Activated CD4-positive, alpha-beta memory T cell treated with anti-CD3 and anti-CD28 coated beads for 36 hours (primary cell): ENCODE results near the gene APOA1. TPM values are rescaled to one million over a fixed set of nuclear protein-coding genes. Genes with fewer than 3 reads are reported as not detected.

Experiments
- CTCF ChIA-PET: fragments of 350-600 bp; sonication (Branson Sonifier 250); formaldehyde crosslinking; loops from one replicate; lab custom pipeline; 2021; ENCODE audit warnings: antibody characterized with exemption, inconsistent platforms; lab: Charles Lee
- POLR2A ChIA-PET: fragments of 350-600 bp; sonication (Branson Sonifier 250); formaldehyde crosslinking; loops from one replicate; lab custom pipeline; 2021; ENCODE audit warnings: antibody characterized with exemption; lab: Charles Lee
- DNase-seq: peaks from one replicate; pipeline ENCODE4 v3.0.0-alpha.2; 2020
- H3K27ac Mint-ChIP-seq: one replicate; pipeline ENCODE4 v1.8.0; 2021; ENCODE audit warnings: mixed read lengths
- H3K27me3 Mint-ChIP-seq: one replicate; pipeline ENCODE4 v1.8.0; 2021; ENCODE audit warnings: mixed read lengths
- H3K36me3 Mint-ChIP-seq: one replicate; pipeline ENCODE4 v1.8.0; 2021; ENCODE audit warnings: mixed read lengths
- H3K4me1 Mint-ChIP-seq: one replicate; pipeline ENCODE4 v1.8.0; 2021; ENCODE audit warnings: low read depth, mixed read lengths
- H3K4me3 Mint-ChIP-seq: one replicate; pipeline ENCODE4 v1.8.0; 2021; ENCODE audit warnings: mild to moderate bottlenecking, mixed read lengths
- H3K9me3 Mint-ChIP-seq: one replicate; pipeline ENCODE4 v1.8.0; 2021; ENCODE audit warnings: mixed read lengths
- intact Hi-C: fragments of 100-400 bp; cut with micrococcal nuclease; formaldehyde crosslinking; loops from one replicate; pipeline ENCODE4 v1.15.1; 2023
- total RNA-seq, 2 experiments: library from RNA; stranded (reverse); gene quantifications; one replicate each; pipeline ENCODE4 v1.2.3, GENCODE V29; 2021

The APOA1 gene
- total RNA-seq, 2 experiments from 2014 or later, result 0.24 TPM; not detected in 1

- peaks cover 2% of the 10 kb centered on the region for H3K36me3 Mint-ChIP-seq
- H3K27me3 Mint-ChIP-seq, result peaks cover 2% of the 10 kb centered on the region
- ChIA-PET CTCF (interaction anchor here (0.9 to 10.3 kb wide), 12 partner anchors 9 to 438 kb away, joined by 3 to 187 read pairs (median 15); partner anchors contain the start of genes APOA1, APOA4, BUD13 and PAFAH1B2), POLR2A (interaction anchor here (1.1 to 2.9 kb wide), 2 partner anchors 44 to 306 kb away, joined by 3 to 9 read pairs; partner anchors contain the start of gene SIK3)
- intact Hi-C loops, result no loop called here
- H3K27ac Mint-ChIP-seq, result no peak overlapping the region
- H3K4me3 Mint-ChIP-seq, result no peak overlapping the region
- no peak for DNase-seq
- no peaks in the 10 kb centered on the region for H3K9me3 Mint-ChIP-seq
- H3K4me1 Mint-ChIP-seq, result peaks cover 12% of the 10 kb centered on the region
Observed at GRCh38 chr11:116792144-116792868, 45.1 kb downstream of the APOA1 start.

- H3K36me3 Mint-ChIP-seq, result peaks cover 7% of the 10 kb centered on the region
- H3K9me3 Mint-ChIP-seq, result no peaks in the 10 kb centered on the region
- H3K4me3 Mint-ChIP-seq, result no peak within 1 kb of the TSS
- DNase-seq, result no peak
- ChIA-PET POLR2A (interaction anchor here (1.1 to 2.9 kb wide), 2 partner anchors 44 to 307 kb away, joined by 3 to 9 read pairs; partner anchors contain the start of gene SIK3), CTCF (interaction anchor here (0.6 to 10.3 kb wide), 45 partner anchors 8 to 439 kb away, joined by 3 to 187 read pairs (median 6); partner anchors contain the start of genes APOA1, APOA4, BUD13 and PAFAH1B2)
- peaks cover 2% of the 10 kb centered on the region for H3K27me3 Mint-ChIP-seq
- H3K4me1 Mint-ChIP-seq, result peaks cover 18% of the 10 kb centered on the region
- H3K27ac Mint-ChIP-seq, result no peak within 1 kb of the TSS
- intact Hi-C loops, result loop anchor here (1.0 kb wide), 2 partner anchors 45 to 315 kb away; no protein-coding TSS in a partner anchor
Observed at GRCh38 chr11:116791813-116792143, 45.6 kb downstream of the APOA1 start, which contains the start of gene APOA5. Gene APOA5 (minus strand): TSS chr11:116791879. CDS start chr11:116791860, 19 bp downstream.

GRCh38 chr11:116791002-116791812 is 46.2 kb downstream of the APOA1 start:
- Mint-ChIP-seq H3K9me3 (no peaks in the 10 kb centered on the region), H3K4me1 (peaks cover 23% of the 10 kb centered on the region), H3K27me3 (no peaks in the 10 kb centered on the region), H3K36me3 (peaks cover 13% of the 10 kb centered on the region), H3K4me3 (no peak overlapping the region), H3K27ac (no peak overlapping the region)
- peak; percentile 85 for DNase-seq
- intact Hi-C loops, result loop anchor here (1.0 kb wide), 2 partner anchors 45 to 315 kb away; no protein-coding TSS in a partner anchor
- ChIA-PET CTCF (interaction anchor here (0.6 to 10.3 kb wide), 48 partner anchors 8 to 440 kb away, joined by 3 to 187 read pairs (median 6); partner anchors contain the start of genes APOA1, APOA4, BUD13 and PAFAH1B2), POLR2A (interaction anchor here (1.4 to 2.9 kb wide), 3 partner anchors 45 to 352 kb away, joined by 3 to 9 read pairs (median 4); partner anchors contain the start of gene PAFAH1B2)

GRCh38 chr11:116790167-116791001 is 47.0 kb downstream of the APOA1 start:
- Mint-ChIP-seq H3K27ac (no peak overlapping the region), H3K4me1 (peaks cover 31% of the 10 kb centered on the region), H3K36me3 (peaks cover 19% of the 10 kb centered on the region), H3K27me3 (no peaks in the 10 kb centered on the region), H3K9me3 (no peaks in the 10 kb centered on the region), H3K4me3 (no peak overlapping the region)
- ChIA-PET CTCF (interaction anchor here (0.7 to 10.3 kb wide), 46 partner anchors 8 to 440 kb away, joined by 3 to 187 read pairs (median 6); partner anchors contain the start of genes APOA1, BUD13, PAFAH1B2 and PCSK7), POLR2A (interaction anchor here (1.4 to 2.9 kb wide), 3 partner anchors 46 to 353 kb away, joined by 3 to 9 read pairs (median 4); partner anchors contain the start of gene PAFAH1B2)
- DNase-seq, result no peak
- intact Hi-C loops, result loop anchor here (1.0 kb wide), 2 partner anchors 46 to 316 kb away; no protein-coding TSS in a partner anchor

- Mint-ChIP-seq H3K36me3 (peaks cover 33% of the 10 kb centered on the region), H3K27me3 (no peaks in the 10 kb centered on the region), H3K4me3 (no peak overlapping the region), H3K9me3 (no peaks in the 10 kb centered on the region), H3K27ac (no peak overlapping the region), H3K4me1 (peaks cover 46% of the 10 kb centered on the region)
- intact Hi-C loops, result loop anchor here (1.0 to 5.0 kb wide), 3 partner anchors 16 to 443 kb away; partner anchors contain the start of genes PCSK7, RNF214 and SIK3
- POLR2A ChIA-PET, result interaction anchor here (1.8 kb wide), 1 partner anchor 12 kb away, joined by 7 read pairs; no protein-coding TSS in a partner anchor
- CTCF ChIA-PET, result interaction anchor here (0.8 to 10.3 kb wide), 5 partner anchors 47 to 437 kb away, joined by 4 to 187 read pairs (median 16); partner anchors contain the start of genes APOA1 and SIK3
- DNase-seq, result no peak
Observed at GRCh38 chr11:116788975-116789374, 48.4 kb downstream of the APOA1 start.

GRCh38 chr11:116788534-116788933 is 48.9 kb downstream of the APOA1 start:
- DNase-seq, result no peak
- Mint-ChIP-seq H3K36me3 (peaks cover 34% of the 10 kb centered on the region), H3K4me1 (peaks cover 48% of the 10 kb centered on the region), H3K4me3 (peak overlapping the region; percentile 95), H3K27me3 (no peaks in the 10 kb centered on the region), H3K27ac (peak overlapping the region; percentile 91), H3K9me3 (no peaks in the 10 kb centered on the region)
- CTCF ChIA-PET, result interaction anchor here (0.6 to 10.3 kb wide), 6 partner anchors 11 to 438 kb away, joined by 3 to 187 read pairs (median 8); partner anchors contain the start of genes APOA1 and SIK3
- POLR2A ChIA-PET, result interaction anchor here (1.0 to 1.8 kb wide), 3 partner anchors 12 to 19 kb away, joined by 3 to 7 read pairs (median 6); partner anchors contain the start of gene BUD13
- intact Hi-C loops, result loop anchor here (1.0 to 5.0 kb wide), 3 partner anchors 15 to 444 kb away; partner anchors contain the start of genes PCSK7, RNF214 and SIK3

GRCh38 chr11:116787786-116788486 is 49.5 kb downstream of the APOA1 start, which contains the start of gene ZPR1:
Gene ZPR1 (minus strand): TSS chr11:116788023. CDS start chr11:116787990, 33 bp downstream.
- H3K4me3 Mint-ChIP-seq, result peak within 1 kb of the TSS; percentile 95
- ChIA-PET POLR2A (interaction anchor here (0.5 to 2.0 kb wide), 7 partner anchors 11 to 310 kb away, joined by 3 to 9 read pairs (median 6); partner anchors contain the start of genes BUD13 and SIK3), CTCF (interaction anchor here (0.6 to 10.3 kb wide), 10 partner anchors 8 to 439 kb away, joined by 3 to 187 read pairs (median 4); partner anchors contain the start of genes APOA1 and SIK3)
- H3K4me1 Mint-ChIP-seq, result peaks cover 54% of the 10 kb centered on the region
- H3K27me3 Mint-ChIP-seq, result no peaks in the 10 kb centered on the region
- H3K27ac Mint-ChIP-seq, result peak within 1 kb of the TSS; percentile 91
- intact Hi-C loops, result loop anchor here (1.0 to 5.0 kb wide), 4 partner anchors 15 to 444 kb away; partner anchors contain the start of genes PCSK7, RNF214 and SIK3
- no peaks in the 10 kb centered on the region for H3K9me3 Mint-ChIP-seq
- H3K36me3 Mint-ChIP-seq, result peaks cover 40% of the 10 kb centered on the region
- DNase-seq, result peak; percentile 90

GRCh38 chr11:116787436-116787785 is 50.0 kb downstream of the APOA1 start:
- peak overlapping the region; percentile 80 for H3K27ac Mint-ChIP-seq
- H3K4me1 Mint-ChIP-seq, result peaks cover 59% of the 10 kb centered on the region
- H3K9me3 Mint-ChIP-seq, result no peaks in the 10 kb centered on the region
- ChIA-PET CTCF (interaction anchor here (0.6 to 10.3 kb wide), 11 partner anchors 9 to 439 kb away, joined by 3 to 187 read pairs (median 4); partner anchors contain the start of genes APOA1 and SIK3), POLR2A (interaction anchor here (0.5 to 2.0 kb wide), 8 partner anchors 9 to 311 kb away, joined by 3 to 9 read pairs (median 5); partner anchors contain the start of genes BUD13 and SIK3)
- DNase-seq, result no peak
- peaks cover 45% of the 10 kb centered on the region for H3K36me3 Mint-ChIP-seq
- intact Hi-C loops, result loop anchor here (1.0 to 5.0 kb wide), 3 partner anchors 66 to 445 kb away; partner anchors contain the start of genes PCSK7, RNF214 and SIK3
- peak overlapping the region; percentile 95 for H3K4me3 Mint-ChIP-seq
- no peaks in the 10 kb centered on the region for H3K27me3 Mint-ChIP-seq

GRCh38 chr11:116786966-116787365 is 50.5 kb downstream of the APOA1 start:
- no peaks in the 10 kb centered on the region for H3K27me3 Mint-ChIP-seq
- intact Hi-C loops, result loop anchor here (1.0 to 5.0 kb wide), 4 partner anchors 11 to 445 kb away; partner anchors contain the start of genes PCSK7, RNF214 and SIK3
- peak overlapping the region; percentile 95 for H3K4me3 Mint-ChIP-seq
- CTCF ChIA-PET, result interaction anchor here (0.6 to 10.3 kb wide), 8 partner anchors 10 to 357 kb away, joined by 3 to 187 read pairs (median 4); partner anchors contain the start of genes APOA1, PAFAH1B2 and SIK3
- no peaks in the 10 kb centered on the region for H3K9me3 Mint-ChIP-seq
- DNase-seq, result no peak
- H3K27ac Mint-ChIP-seq, result peak overlapping the region; percentile 80
- peaks cover 49% of the 10 kb centered on the region for H3K36me3 Mint-ChIP-seq
- peaks cover 63% of the 10 kb centered on the region for H3K4me1 Mint-ChIP-seq
- POLR2A ChIA-PET, result interaction anchor here (0.7 to 2.6 kb wide), 7 partner anchors 8 to 311 kb away, joined by 3 to 10 read pairs (median 7); partner anchors contain the start of genes BUD13 and SIK3
